ENCODE results near the gene RNASET2.

DNA sequence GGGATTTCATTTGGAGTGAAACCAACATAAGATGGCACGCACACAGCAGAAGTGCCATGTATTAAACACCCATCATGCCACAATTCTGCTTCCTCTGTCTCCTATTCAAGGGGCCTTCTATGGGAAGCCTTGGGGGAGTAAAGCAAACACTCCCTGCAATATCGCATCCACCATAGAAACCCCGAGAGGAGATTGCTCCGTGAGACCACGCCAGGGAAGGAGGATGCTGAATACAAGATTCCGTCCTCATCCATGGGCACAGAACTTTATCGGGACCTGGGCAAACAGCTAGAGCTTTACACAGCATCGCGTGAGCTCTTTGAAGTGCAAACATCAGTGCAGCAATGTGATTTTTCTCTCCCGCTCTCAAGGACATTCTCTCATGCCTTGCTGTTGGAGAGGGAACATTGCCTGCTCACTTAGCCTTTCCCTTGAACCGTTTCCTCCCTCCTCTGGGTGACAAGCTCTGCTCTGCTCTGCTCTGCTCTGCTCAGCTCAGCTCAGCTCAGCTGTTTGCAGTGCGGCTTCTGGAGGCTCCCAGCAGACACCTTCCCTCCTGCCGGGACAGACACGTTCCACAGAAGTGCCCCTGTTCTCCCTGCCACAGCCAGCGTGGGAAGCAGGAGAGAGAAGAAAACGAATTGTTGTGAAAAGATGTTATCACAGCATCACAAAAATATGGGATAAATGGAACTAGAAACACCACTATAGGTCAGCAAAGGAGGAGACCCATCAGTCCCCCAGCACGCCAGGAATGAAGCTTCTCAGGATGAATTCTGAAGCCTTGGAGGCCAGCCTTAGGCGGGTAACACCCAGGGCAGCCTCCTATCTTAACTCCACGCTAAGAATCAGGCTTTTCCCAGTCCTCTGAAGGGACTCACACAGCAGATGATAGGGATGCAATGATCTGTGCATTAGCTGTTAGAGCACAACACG, 48.2 kb downstream of the RNASET2 start:
- TF ChIP-seq, protein P1, sequence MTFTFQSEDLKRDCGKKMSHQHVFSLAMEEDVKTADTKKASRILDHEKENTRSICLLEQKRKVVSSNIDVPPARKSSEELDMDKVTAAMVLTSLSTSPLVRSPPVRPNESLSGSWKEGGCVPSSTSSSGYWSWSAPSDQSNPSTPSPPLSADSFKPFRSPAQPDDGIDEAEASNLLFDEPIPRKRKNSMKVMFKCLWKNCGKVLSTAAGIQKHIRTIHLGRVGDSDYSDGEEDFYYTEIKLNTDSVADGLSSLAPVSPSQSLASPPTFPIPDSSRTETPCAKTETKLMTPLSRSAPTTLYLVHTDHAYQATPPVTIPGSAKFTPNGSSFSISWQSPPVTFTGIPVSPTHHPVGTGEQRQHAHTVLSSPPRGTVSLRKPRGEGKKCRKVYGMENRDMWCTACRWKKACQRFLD (CRISPR knock-in tag; IDR thresholded peaks at IDR 0.05; ENCODE audit: borderline replicate concordance), result no peak
- TF ChIP-seq, protein P2, sequence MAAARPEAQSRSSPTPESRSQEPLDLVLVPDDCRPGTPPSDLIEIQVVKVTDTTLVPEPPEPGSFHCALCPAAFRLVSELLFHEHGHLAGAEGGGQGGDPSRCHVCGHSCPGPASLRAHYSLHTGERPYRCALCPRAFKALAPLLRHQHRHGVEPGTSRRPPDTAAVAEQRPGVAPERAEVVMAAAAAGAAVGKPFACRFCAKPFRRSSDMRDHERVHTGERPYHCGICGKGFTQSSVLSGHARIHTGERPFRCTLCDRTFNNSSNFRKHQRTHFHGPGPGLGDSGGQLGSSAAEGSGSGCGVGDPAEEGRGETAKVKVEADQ (CRISPR knock-in tag; IDR thresholded peaks at IDR 0.05; ENCODE audit: borderline replicate concordance), result no peak
- no peak for TF ChIP-seq SMC3 (IDR thresholded peaks at IDR 0.05; ENCODE audit: low read length)
- no peak for TF ChIP-seq TARDBP (CRISPR knock-in tag; IDR thresholded peaks at IDR 0.05)

Measured in HepG2 (cell line).